ENCODE results near the gene RALGDS. TPM values are rescaled to one million over a fixed set of nuclear protein-coding genes. Genes with fewer than 3 reads are reported as not detected.
A peak's percentile ranks its signal among the peaks of the same experiment; 100 is the strongest.

The RALGDS gene
- total and polyA plus RNA-seq, 9 of the 15 experiments (the other 6 are each of a cell fraction or from before 2014, with no cell fraction given) = 0.75 to 43.3 (median 27.1) TPM

GRCh38 chr9:133137451-133138231, 16.6 kb upstream of the RALGDS start (continued):
- TF ChIP-seq E2F6 (IDR thresholded peaks at IDR 0.05; ENCODE audit: borderline replicate concordance in 1 of 2, extremely low read depth in 1 of 2, insufficient read depth in 1 of 2, insufficient read length in 1 of 2, low read depth in 1 of 2, low read length in 1 of 2, poor library complexity in 1 of 2, severe bottlenecking in 1 of 2) (no peak), ZNF584 (CRISPR knock-in tag; IDR thresholded peaks at IDR 0.05; ENCODE audit: low read depth) (0 out of 2 replicates have a peak, but pooled peaks have one; percentile 52), NFIC (IDR thresholded peaks at IDR 0.05) (peak; percentile 90), ZNF740 (CRISPR knock-in tag; IDR thresholded peaks at IDR 0.05) (no peak), ZNF740 (tag; IDR thresholded peaks at IDR 0.05) (no peak), RBM15 (IDR thresholded peaks at IDR 0.05; ENCODE audit: insufficient read depth, low read length) (no peak), MNT (conservative IDR thresholded peaks at IDR 0.05) (peak in 1 of 2 experiments; percentile 53; a peak in 2 of 4 replicates), ZNF24 (IDR thresholded peaks at IDR 0.05) (no peak), ZNF518B (CRISPR knock-in tag; IDR thresholded peaks at IDR 0.05) (no peak), PYGO2 (tag; IDR thresholded peaks at IDR 0.05) (no peak)
